Measurements from ENCODE around the gene SUSD5.
"Not testable (repeated sequence)": the region's sequence is repeated elsewhere in the genome, so short reads cannot be mapped to it uniquely, and the experiment has no call there.

SUSD5 gene

GRCh38 chr3:33111581-33111980 lies 107.0 kb downstream of the SUSD5 start:
- no peak for DNase-seq

DNA sequence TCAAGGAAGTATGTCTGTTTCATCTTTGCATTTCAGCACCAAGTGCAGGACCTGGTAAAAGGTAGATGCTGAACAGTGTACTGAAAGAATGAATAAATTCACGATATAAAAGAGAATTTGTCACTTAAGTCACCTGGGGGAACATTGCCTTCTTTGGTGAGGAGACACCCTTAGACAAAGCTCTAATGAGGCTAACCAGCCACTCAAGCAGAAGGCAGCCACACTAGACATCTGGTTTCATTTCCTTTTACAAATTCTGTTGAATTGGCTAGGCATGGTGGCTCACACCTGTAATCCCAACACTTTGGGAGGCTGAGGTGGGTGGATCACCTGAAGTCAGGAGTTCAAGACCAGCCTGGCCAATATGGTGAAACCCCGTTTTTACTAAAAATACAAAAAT lies 111.8 kb downstream of the SUSD5 start:
- not testable (repeated sequence) for DNase-seq

DNA sequence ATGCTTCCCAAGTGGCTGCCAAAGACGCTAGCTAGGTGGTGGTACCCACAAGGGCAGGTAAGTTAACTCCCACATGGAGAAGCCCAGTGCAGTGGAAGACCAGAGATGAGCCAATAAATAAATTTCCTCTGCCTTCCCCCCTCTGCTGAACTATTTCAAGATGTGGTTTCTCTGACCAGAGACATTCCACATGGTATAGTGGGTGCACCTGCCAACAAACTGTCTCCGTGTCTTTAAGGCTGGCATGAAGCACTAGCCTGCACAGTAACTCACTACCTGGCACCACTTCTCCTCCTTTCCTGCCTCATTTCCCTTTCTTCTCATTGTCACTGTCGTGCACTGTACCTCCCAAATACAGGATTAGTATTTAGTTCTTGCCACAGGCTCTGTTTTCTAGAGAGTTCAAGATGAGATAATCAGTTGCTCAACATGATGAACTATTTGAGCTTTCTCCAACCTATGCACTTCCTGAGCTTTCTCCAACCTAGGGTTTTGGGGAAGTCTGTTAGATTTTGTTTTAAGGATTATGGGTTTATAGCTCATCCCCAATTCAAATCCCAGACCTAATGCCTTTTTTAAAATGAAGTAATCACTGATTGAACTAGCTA lies 113.2 kb downstream of the SUSD5 start:
- DNase-seq: no peak

GRCh38 chr3:33104803-33105202 lies 113.8 kb downstream of the SUSD5 start:
- no peak for DNase-seq

DNA sequence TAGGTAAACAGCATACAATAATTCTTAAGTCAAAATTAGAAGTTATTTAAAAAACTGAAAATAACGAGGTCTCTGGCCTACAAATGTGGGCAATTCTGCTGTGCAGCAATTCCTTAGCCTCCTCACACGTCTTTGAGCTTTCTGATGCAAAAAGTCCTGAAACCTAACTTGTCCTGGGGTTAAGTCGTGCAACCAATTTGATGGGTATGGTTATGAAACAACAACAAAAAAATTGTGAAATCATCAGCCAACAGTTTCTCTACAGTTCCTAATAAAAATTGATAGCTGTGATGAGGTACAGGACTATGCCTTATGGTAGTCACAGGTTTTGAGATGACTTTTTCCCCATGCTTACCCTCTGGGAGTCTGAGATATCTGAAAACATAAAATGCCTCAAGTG lies 115.1 kb downstream of the SUSD5 start:
- no peak for DNase-seq

GRCh38 chr3:33103034-33103433 lies 115.6 kb downstream of the SUSD5 start:
- DNase-seq: no peak

GRCh38 chr3:33100229-33100628 lies 118.4 kb downstream of the SUSD5 start:
- DNase-seq: no peak
